Measurements from ENCODE around the gene GRHL1. TPM values are rescaled to one million over a fixed set of nuclear protein-coding genes. Genes with fewer than 3 reads are reported as not detected.
"Not testable (repeated sequence)": the region's sequence is repeated elsewhere in the genome, so short reads cannot be mapped to it uniquely, and the experiment has no call there.

The GRHL1 gene
- total RNA-seq, 1 experiment from 2014 or later = 1.2 TPM

DNA sequence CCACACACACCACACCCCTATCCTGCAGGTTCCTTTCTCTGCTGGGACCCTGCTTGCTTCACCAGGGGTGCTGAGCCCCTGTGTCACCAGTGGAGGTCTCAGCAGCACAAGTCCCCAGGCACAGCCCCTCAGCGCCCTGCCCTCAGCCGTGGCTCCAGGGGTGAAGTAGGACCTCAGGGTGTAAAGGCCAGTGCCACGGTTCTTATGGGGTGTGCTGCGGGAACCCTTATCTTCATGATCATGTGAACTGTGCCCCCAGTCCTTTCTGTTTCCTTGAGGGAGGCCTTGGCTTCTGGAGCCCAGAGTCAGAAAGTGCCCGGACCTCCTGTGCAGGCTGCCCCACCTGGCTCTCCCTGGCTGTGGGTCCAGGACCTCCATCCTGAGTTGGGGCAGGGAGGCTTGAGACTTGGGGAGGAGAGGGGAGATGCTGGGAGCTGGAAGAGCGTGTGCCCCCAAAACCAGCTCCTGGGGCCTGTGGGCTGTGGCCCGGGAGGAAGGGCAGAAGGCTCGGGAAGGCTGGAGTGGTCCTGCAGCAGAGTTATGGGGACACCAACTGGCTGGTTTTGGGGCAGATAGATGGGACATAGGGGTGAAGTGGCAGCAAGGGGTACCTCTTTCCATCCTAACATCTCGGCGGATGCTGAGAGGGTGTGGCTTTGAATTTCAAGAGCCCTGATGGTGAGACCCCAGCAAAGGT, 71.6 kb downstream of the GRHL1 start:
- Histone ChIP-seq H3K4me3 (ENCODE audit: insufficient read depth, low read depth, low read length) (no peak overlapping the region), H3K36me3 (replicated peaks; ENCODE audit: control insufficient read depth, insufficient read depth, low read length) (no peaks in the 10 kb centered on the region), H3K27me3 (ENCODE audit: control insufficient read depth, insufficient read depth, low read length) (no peaks in the 10 kb centered on the region)
- peak; percentile 40 for DNase-seq

DNA sequence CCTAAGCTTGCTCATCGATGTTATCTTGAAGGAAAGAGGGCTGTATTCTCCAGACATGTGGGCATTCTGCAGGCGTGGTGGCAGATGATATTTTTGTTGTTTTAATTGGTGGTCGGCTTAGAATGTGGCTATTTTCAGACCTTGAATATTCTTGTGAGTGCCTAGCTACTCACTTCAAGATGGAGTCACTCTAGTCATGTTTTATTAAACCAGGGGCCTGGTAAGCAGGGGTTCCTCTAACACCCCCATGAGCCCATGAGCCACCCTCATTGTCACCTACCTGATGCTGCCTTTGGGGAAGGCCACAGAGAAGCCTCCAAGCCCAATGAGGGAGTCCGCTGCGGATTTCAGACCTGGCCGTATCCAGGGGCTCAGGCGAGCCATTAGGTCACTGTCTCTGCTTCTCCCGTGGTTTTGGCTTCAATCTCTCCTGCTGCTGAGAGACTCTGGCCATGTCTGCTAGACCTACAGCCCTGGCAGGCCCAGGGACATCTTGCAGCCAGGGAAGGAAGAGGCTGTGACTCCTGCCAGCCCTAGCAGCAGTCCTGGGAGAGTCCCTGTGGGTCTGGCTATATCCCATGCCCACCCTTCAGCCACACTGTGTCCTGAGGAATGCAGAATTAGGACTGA, 75.6 kb downstream of the GRHL1 start:
- Histone ChIP-seq H3K36me3 (replicated peaks; ENCODE audit: control insufficient read depth, insufficient read depth, low read length) (no peaks in the 10 kb centered on the region), H3K27me3 (ENCODE audit: control insufficient read depth, insufficient read depth, low read length) (no peaks in the 10 kb centered on the region), H3K4me3 (ENCODE audit: insufficient read depth, low read depth, low read length) (no peak overlapping the region)
- DNase-seq = no peak

GRCh38 chr2:10027660-10028330, 76.3 kb downstream of the GRHL1 start:
- no peak for DNase-seq
- H3K27me3 ChIP-seq (ENCODE audit: control insufficient read depth, insufficient read depth, low read length) = no peaks in the 10 kb centered on the region
- H3K36me3 ChIP-seq (replicated peaks; ENCODE audit: control insufficient read depth, insufficient read depth, low read length) = no peaks in the 10 kb centered on the region
- no peak overlapping the region for H3K4me3 ChIP-seq (ENCODE audit: insufficient read depth, low read depth, low read length)

- no peak overlapping the region for H3K4me3 ChIP-seq (ENCODE audit: insufficient read depth, low read depth, low read length)
- H3K36me3 ChIP-seq (replicated peaks; ENCODE audit: control insufficient read depth, insufficient read depth, low read length) = no peaks in the 10 kb centered on the region
- peak; percentile 69 for DNase-seq
- no peaks in the 10 kb centered on the region for H3K27me3 ChIP-seq (ENCODE audit: control insufficient read depth, insufficient read depth, low read length)
Measured at GRCh38 chr2:10028407-10028987, 77.0 kb downstream of the GRHL1 start.

DNA sequence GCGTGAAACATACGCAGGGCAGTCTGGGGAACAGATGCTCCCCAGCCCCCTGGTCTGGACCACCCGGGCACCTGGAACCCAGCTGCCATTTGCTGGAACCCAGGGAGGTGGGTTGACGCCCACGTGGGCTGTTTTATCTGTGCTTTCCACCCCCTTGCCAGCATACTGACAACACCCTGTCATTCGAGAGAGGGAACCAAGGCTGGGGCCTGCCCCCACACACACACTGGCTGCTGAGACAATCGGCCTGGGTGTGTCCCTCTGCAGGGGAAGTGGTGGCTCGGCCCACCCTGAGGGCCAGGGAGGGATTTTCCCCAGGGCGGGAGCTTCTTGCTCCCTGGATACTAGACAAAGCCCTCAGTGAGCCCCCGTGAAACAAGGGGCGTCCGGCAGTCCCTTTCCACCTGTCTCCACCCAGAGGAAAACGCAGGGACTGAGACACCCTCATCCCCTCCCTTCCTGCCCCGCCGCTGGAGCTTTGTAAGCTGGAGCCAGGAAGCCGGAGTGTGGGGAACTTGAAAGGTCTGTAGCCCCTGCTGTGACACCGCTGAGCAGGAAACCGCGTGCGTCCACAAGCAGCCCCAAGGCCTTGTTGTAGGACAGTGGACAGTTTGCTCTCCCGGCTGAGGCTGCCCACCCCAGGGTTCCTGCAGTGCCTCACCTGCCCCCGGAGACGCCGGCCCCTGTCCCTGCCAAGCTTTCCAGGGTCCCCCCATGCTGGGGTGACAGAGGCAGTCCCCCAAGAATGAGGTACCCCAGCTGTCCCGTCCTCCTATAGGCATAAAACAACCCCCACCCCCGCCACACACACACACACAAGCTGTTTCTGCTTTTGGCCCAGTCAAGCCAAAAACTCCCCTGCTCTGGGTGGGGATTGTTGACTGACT, 77.7 kb downstream of the GRHL1 start:
- H3K36me3 ChIP-seq (replicated peaks; ENCODE audit: control insufficient read depth, insufficient read depth, low read length) = no peaks in the 10 kb centered on the region
- DNase-seq = peak; percentile 82
- H3K4me3 ChIP-seq (ENCODE audit: insufficient read depth, low read depth, low read length) = no peak overlapping the region
- H3K27me3 ChIP-seq (ENCODE audit: control insufficient read depth, insufficient read depth, low read length) = no peaks in the 10 kb centered on the region

- H3K27me3 ChIP-seq (ENCODE audit: control insufficient read depth, insufficient read depth, low read length) = no peaks in the 10 kb centered on the region
- no peak overlapping the region for H3K4me3 ChIP-seq (ENCODE audit: insufficient read depth, low read depth, low read length)
- DNase-seq = no peak
- H3K36me3 ChIP-seq (replicated peaks; ENCODE audit: control insufficient read depth, insufficient read depth, low read length) = no peaks in the 10 kb centered on the region
Measured at GRCh38 chr2:10029875-10030223, 78.4 kb downstream of the GRHL1 start.

DNA sequence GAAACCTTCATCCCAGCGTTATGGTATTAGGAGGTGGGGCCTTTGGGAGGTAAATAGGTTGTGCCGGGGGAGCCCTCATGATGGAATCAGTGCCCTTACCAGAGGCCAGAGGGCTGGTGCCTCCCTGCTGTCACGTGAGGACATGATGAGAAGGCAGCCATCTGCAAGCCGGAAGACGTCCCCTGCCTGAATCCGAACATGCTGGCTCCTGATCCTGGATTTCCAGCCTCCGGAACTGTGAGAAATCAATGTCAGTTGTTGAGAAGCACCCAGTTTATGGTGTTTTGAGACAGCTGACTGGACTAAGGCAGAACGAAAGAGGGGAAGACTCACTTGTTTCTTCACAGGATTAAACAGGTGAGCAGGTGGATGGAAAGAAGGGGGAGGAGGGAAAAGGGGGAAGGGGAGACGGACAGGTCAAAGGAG, 78.8 kb downstream of the GRHL1 start:
- no peak overlapping the region for H3K4me3 ChIP-seq (ENCODE audit: insufficient read depth, low read depth, low read length)
- no peaks in the 10 kb centered on the region for H3K36me3 ChIP-seq (replicated peaks; ENCODE audit: control insufficient read depth, insufficient read depth, low read length)
- DNase-seq = no peak
- H3K27me3 ChIP-seq (ENCODE audit: control insufficient read depth, insufficient read depth, low read length) = no peaks in the 10 kb centered on the region

- not testable (repeated sequence) for DNase-seq; H3K4me3 ChIP-seq (ENCODE audit: insufficient read depth, low read depth, low read length); H3K27me3 ChIP-seq (ENCODE audit: control insufficient read depth, insufficient read depth, low read length); H3K36me3 ChIP-seq (replicated peaks; ENCODE audit: control insufficient read depth, insufficient read depth, low read length)
Measured at GRCh38 chr2:10030798-10031197, 79.3 kb downstream of the GRHL1 start.

DNA sequence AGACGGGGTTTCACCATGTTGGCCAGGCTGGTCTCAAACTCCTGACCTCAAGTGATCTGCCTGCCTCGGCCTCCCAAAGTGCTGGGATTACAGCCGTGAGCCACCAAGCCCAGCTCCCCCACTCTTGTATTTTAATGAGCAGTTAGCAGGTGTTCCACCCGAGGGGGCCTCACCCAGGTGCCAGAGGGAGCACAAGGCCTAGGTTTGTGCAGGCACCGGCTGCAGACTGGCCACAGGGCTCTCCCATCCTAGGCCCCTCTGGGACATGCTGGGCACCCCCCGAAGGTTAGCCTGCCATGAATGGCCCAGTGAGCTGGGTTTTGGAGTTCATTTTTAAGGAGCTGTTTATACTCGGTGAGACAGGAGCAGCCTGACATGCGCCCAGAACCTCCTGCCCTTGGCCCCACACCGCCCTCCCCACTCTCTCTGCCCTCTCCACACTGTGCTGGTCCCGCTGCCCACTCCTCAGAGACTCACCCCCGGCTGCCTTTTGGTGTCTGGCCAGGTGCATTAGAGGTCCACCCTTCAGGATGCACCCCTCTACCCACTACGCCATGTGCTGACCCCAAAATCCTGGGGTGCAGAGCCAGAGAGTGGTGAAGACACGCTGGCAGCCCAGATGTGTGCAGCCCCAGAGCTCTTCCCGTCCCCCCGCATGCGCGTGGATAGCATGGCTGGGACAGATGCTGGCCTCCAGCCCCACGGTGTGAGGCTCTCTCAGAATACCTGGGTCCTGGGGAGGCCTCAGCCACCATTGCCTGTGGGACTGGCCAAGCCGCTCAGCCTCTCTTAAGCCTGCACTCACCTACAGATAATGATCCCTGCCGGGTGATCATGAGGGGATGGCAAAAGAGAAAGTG, 80.6 kb downstream of the GRHL1 start:
- Histone ChIP-seq H3K27me3 (ENCODE audit: control insufficient read depth, insufficient read depth, low read length) (no peaks in the 10 kb centered on the region), H3K4me3 (ENCODE audit: insufficient read depth, low read depth, low read length) (no peak overlapping the region), H3K36me3 (replicated peaks; ENCODE audit: control insufficient read depth, insufficient read depth, low read length) (no peaks in the 10 kb centered on the region)
- DNase-seq = no peak

- H3K36me3 ChIP-seq (replicated peaks; ENCODE audit: control insufficient read depth, insufficient read depth, low read length) = no peaks in the 10 kb centered on the region
- no peaks in the 10 kb centered on the region for H3K27me3 ChIP-seq (ENCODE audit: control insufficient read depth, insufficient read depth, low read length)
- no peak overlapping the region for H3K4me3 ChIP-seq (ENCODE audit: insufficient read depth, low read depth, low read length)
- DNase-seq = no peak
Measured at GRCh38 chr2:10032746-10033105, 81.2 kb downstream of the GRHL1 start.

- DNase-seq = peak; percentile 43
- H3K36me3 ChIP-seq (replicated peaks; ENCODE audit: control insufficient read depth, insufficient read depth, low read length) = no peaks in the 10 kb centered on the region
Measured at GRCh38 chr2:10033251-10034006, 81.9 kb downstream of the GRHL1 start.

DNA sequence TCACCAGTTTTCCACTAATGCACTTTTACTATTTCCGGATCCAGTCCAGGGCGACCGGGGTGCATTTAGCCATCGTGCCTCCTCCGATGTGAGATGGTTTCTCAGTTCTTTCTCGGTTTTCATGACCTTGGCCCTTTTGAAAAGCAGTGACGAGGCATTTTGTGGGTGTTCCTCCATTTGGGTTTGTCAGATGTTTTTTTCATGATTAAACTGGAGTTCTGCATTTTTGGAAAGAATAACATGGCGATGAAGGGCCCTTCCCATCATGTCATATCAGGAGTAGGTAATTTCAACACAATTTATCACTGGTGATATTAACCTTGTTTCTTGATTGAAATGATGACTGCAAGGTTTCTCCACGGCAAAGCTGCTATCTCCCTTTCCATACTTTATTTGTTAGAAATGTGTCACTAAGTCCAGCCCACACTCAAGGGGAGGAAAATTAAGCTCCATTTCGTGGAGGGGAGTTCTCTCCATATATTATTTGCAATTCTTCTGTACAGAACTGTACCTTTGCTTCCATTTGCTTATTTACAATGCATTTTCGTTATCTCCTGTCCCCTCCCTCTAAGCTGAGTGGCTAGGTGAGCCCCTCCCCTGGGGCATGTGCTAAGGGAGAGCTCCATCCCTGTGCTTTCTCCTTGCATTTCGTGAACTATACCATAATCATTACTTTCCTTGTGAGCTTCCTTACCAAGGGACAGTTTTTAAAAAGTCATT, 83.0 kb downstream of the GRHL1 start:
- H3K27me3 ChIP-seq (ENCODE audit: control insufficient read depth, insufficient read depth, low read length) = no peaks in the 10 kb centered on the region
- DNase-seq = no peak
- H3K36me3 ChIP-seq (replicated peaks; ENCODE audit: control insufficient read depth, insufficient read depth, low read length) = no peaks in the 10 kb centered on the region
- no peak overlapping the region for H3K4me3 ChIP-seq (ENCODE audit: insufficient read depth, low read depth, low read length)

More at GRCh38 chr2:10033251-10034006, 81.9 kb downstream of the GRHL1 start:
- Histone ChIP-seq H3K4me3 (ENCODE audit: insufficient read depth, low read depth, low read length) (no peak overlapping the region), H3K27me3 (ENCODE audit: control insufficient read depth, insufficient read depth, low read length) (no peaks in the 10 kb centered on the region)

- DNase-seq = no peak
- Histone ChIP-seq H3K36me3 (replicated peaks; ENCODE audit: control insufficient read depth, insufficient read depth, low read length) (no peaks in the 10 kb centered on the region), H3K4me3 (ENCODE audit: insufficient read depth, low read depth, low read length) (no peak overlapping the region), H3K27me3 (ENCODE audit: control insufficient read depth, insufficient read depth, low read length) (no peaks in the 10 kb centered on the region)
Measured at GRCh38 chr2:10035053-10035422, 83.5 kb downstream of the GRHL1 start.
